H1 (cell line): ENCODE data around the gene PPP1CA.

Experiments
- CBX5 ChIP-seq: fragments of 300-800, 300-1000 bp; sonication (generic); IDR thresholded peaks from 2 replicates; pipeline ENCODE4 v1.7.1; 2016; ENCODE audit warnings: antibody characterized with exemption, low read length, low read depth
- CEBPB ChIP-seq: IDR thresholded peaks from 2 replicates; pipeline ENCODE4 v1.6.1; 2012; ENCODE audit warnings: low read depth, low read length
- CREB1 ChIP-seq: IDR thresholded peaks from 2 replicates; pipeline ENCODE4 v1.6.1; 2012; ENCODE audit warnings: inconsistent platforms
- CTCF ChIP-seq, 3 experiments: IDR thresholded peaks; 1 replicate in 2 of 3; 2 replicates in 1 of 3; pipeline versions ENCODE4 v1.5.1 to v1.6.1; 2011; ENCODE audit warnings: low read length in 3 of 3, mild to moderate bottlenecking in 3 of 3, inconsistent platforms in 2 of 3, low read depth in 1 of 3, moderate library complexity in 1 of 3; ENCODE audit not compliant: insufficient read depth in 1 of 3; ENCODE audit errors: control extremely low read depth in 1 of 3
- KDM1A ChIP-seq: fragments of 200-600, 300-600 bp; sonication (generic); IDR thresholded peaks from 2 replicates; pipeline ENCODE4 v1.7.1; 2016; ENCODE audit warnings: mild to moderate bottlenecking, low read length, borderline replicate concordance
- MAX ChIP-seq: IDR thresholded peaks from 2 replicates; pipeline ENCODE4 v1.6.1; 2012; ENCODE audit warnings: inconsistent platforms
- NRF1 ChIP-seq: IDR thresholded peaks from 2 replicates; pipeline ENCODE4 v1.6.1; 2011; ENCODE audit warnings: mild to moderate bottlenecking, low read depth, low read length, improper control_type of control experiment
- PHF8 ChIP-seq: fragments of 200-600 bp; sonication (generic); conservative IDR thresholded peaks from 2 replicates; pipeline ENCODE4 v1.7.1; 2012; ENCODE audit warnings: low read depth, mild to moderate bottlenecking, inconsistent platforms, low read length, moderate library complexity
- POLR2AphosphoS5 ChIP-seq: IDR thresholded peaks from 2 replicates; pipeline ENCODE4 v1.6.1; 2011; ENCODE audit warnings: low read depth, low read length
- RAD21 ChIP-seq, 2 experiments: IDR thresholded peaks in 1 of 2; conservative IDR thresholded peaks in 1 of 2; 2 replicates each; pipeline ENCODE4 v1.6.1; 2011; ENCODE audit warnings: low read depth in 2 of 2, low read length in 2 of 2, improper control_type of control experiment in 1 of 2, inconsistent platforms in 1 of 2, mild to moderate bottlenecking in 1 of 2, moderate library complexity in 1 of 2
- RBBP5 ChIP-seq: IDR thresholded peaks from 2 replicates; pipeline ENCODE4 v1.7.1; 2012; ENCODE audit warnings: low read depth, mild to moderate bottlenecking, inconsistent platforms, low read length, moderate library complexity, borderline replicate concordance
- SAP30 ChIP-seq: fragments of 300-600 bp; sonication (generic); IDR thresholded peaks from 2 replicates; pipeline ENCODE4 v1.7.1; 2012; ENCODE audit warnings: low read length, moderate library complexity, mild to moderate bottlenecking, inconsistent platforms; ENCODE audit not compliant: insufficient read depth, insufficient replicate concordance
- TEAD4 ChIP-seq: IDR thresholded peaks from 2 replicates; pipeline ENCODE4 v1.6.1; 2012; ENCODE audit warnings: low read depth, low read length, inconsistent platforms, mixed read lengths
- YY1 ChIP-seq: IDR thresholded peaks from 2 replicates; pipeline ENCODE4 v1.6.1; 2011; ENCODE audit warnings: low read depth, mild to moderate bottlenecking, low read length

- TF ChIP-seq CEBPB (no peak), RAD21 (IDR thresholded peaks at IDR 0.05 in 1 of 2, conservative IDR thresholded peaks at IDR 0.05 in 1 of 2; ENCODE audit: low read depth in 2 of 2, low read length in 2 of 2) (no peak), NRF1 (no peak), POLR2AphosphoS5 (no peak), YY1 (no peak), KDM1A (no peak), CBX5 (no peak), CTCF (IDR thresholded peaks at IDR 0.05; ENCODE audit: control extremely low read depth in 1 of 3, insufficient read depth in 1 of 3, low read depth in 1 of 3, low read length in 3 of 3) (no peak), PHF8 (no peak; the same call in 1 of the 2 replicates), MAX (no peak), CREB1 (0 out of 2 replicates have a peak, but pooled peaks have one; percentile 43), RBBP5 (no peak), TEAD4 (no peak), SAP30 (no peak)
These were observed 48.2 kb downstream of the PPP1CA start, which contains the start of gene POLD4 for GRCh38 chr11:67353317-67354074.
